ENCODE measurements around the gene IGSF3.

GRCh38 chr1:116676291-116676690 lies 8.8 kb upstream of the IGSF3 start:
- TF ChIP-seq POLR2AphosphoS5 (IDR thresholded peaks at IDR 0.05; ENCODE audit: low read depth, low read length) (no peak), RXRA (IDR thresholded peaks at IDR 0.05; ENCODE audit: insufficient read depth, low read depth, low read length) (no peak), JUND (IDR thresholded peaks at IDR 0.05; ENCODE audit: low read length) (no peak), BACH1 (IDR thresholded peaks at IDR 0.05; ENCODE audit: low read length) (no peak), CTCF (IDR thresholded peaks at IDR 0.05; ENCODE audit: control extremely low read depth in 1 of 3, insufficient read depth in 1 of 3, low read depth in 1 of 3, low read length in 3 of 3) (no peak), EGR1 (IDR thresholded peaks at IDR 0.05; ENCODE audit: borderline replicate concordance, low read depth, low read length) (no peak)

All from H1 (cell line).